ENCODE results near the gene ITGA8.
"Not testable (repeated sequence)": the region's sequence is repeated elsewhere in the genome, so short reads cannot be mapped to it uniquely, and the experiment has no call there.

Gene ITGA8

GRCh38 chr10:15642095-15642494 lies 77.6 kb downstream of the ITGA8 start:
- H3K27ac ChIP-seq: peak overlapping the region; percentile 28 to 40
- DNase-seq: no peak
- no peak overlapping the region for H3K4me3 ChIP-seq
- no peaks in the 10 kb centered on the region for H3K27me3 ChIP-seq
- intact Hi-C loops (cut with DNase I; ENCODE audit: low total_unique reads): no loop called here
- H3K9me3 ChIP-seq: no peaks in the 10 kb centered on the region
- peaks cover 12 to 52% (median 33%) of the 10 kb centered on the region in 3 donors for H3K36me3 ChIP-seq
- TF ChIP-seq CTCF (IDR thresholded peaks at IDR 0.05): no peak
- H3K4me1 ChIP-seq: peaks cover 0 to 29% (median 5%) of the 10 kb centered on the region in 4 donors

GRCh38 chr10:15640536-15641085 lies 79.1 kb downstream of the ITGA8 start:
- H3K9me3 ChIP-seq: no peaks in the 10 kb centered on the region
- H3K27ac ChIP-seq: no peak overlapping the region
- H3K27me3 ChIP-seq: no peaks in the 10 kb centered on the region
- intact Hi-C loops (cut with DNase I; ENCODE audit: low total_unique reads): no loop called here
- DNase-seq: no peak
- H3K36me3 ChIP-seq: peaks cover 12 to 45% (median 33%) of the 10 kb centered on the region in 3 donors
- TF ChIP-seq CTCF (IDR thresholded peaks at IDR 0.05): no peak
- peaks cover 0 to 43% (median 7%) of the 10 kb centered on the region in 4 donors for H3K4me1 ChIP-seq
- no peak overlapping the region for H3K4me3 ChIP-seq

GRCh38 chr10:15636446-15636845 lies 83.3 kb downstream of the ITGA8 start:
- Histone ChIP-seq H3K4me3 (no peak overlapping the region), H3K27me3 (no peaks in the 10 kb centered on the region), H3K4me1 (peaks cover 0 to 38% (median 2%) of the 10 kb centered on the region in 4 donors), H3K36me3 (peaks cover 6 to 29% (median 19%) of the 10 kb centered on the region in 3 donors), H3K27ac (peak overlapping the region; percentile 1), H3K9me3 (no peaks in the 10 kb centered on the region)
- intact Hi-C loops (cut with DNase I; ENCODE audit: low total_unique reads): no loop called here
- DNase-seq: no peak
- TF ChIP-seq CTCF (IDR thresholded peaks at IDR 0.05): no peak

- no peak for DNase-seq
- Histone ChIP-seq H3K27ac (peak overlapping the region; percentile 9 to 37), H3K4me1 (peaks cover 0 to 48% (median 4%) of the 10 kb centered on the region in 4 donors), H3K27me3 (no peaks in the 10 kb centered on the region), H3K36me3 (peaks cover 0 to 14% (median 0%) of the 10 kb centered on the region in 3 donors), H3K4me3 (no peak overlapping the region), H3K9me3 (no peaks in the 10 kb centered on the region)
- intact Hi-C loops (cut with DNase I; ENCODE audit: low total_unique reads): no loop called here
- no peak for TF ChIP-seq CTCF (IDR thresholded peaks at IDR 0.05)
These were observed 87.1 kb downstream of the ITGA8 start for GRCh38 chr10:15632456-15633091.

GRCh38 chr10:15631205-15631604 lies 88.5 kb downstream of the ITGA8 start:
- Histone ChIP-seq H3K36me3 (peaks cover 0 to 14% (median 0%) of the 10 kb centered on the region in 3 donors), H3K4me1 (peaks cover 0 to 48% (median 8%) of the 10 kb centered on the region in 4 donors)
- H3K4me3 ChIP-seq; intact Hi-C loops (cut with DNase I; ENCODE audit: low total_unique reads); H3K27ac ChIP-seq; H3K9me3 ChIP-seq; DNase-seq; H3K27me3 ChIP-seq: not testable (repeated sequence)

- no peak for DNase-seq
- H3K4me3 ChIP-seq: no peak overlapping the region
- H3K27me3 ChIP-seq: no peaks in the 10 kb centered on the region
- H3K4me1 ChIP-seq: peaks cover 0 to 50% (median 12%) of the 10 kb centered on the region in 4 donors
- intact Hi-C loops (cut with DNase I; ENCODE audit: low total_unique reads): no loop called here
- H3K9me3 ChIP-seq: no peaks in the 10 kb centered on the region
- H3K27ac ChIP-seq: peak overlapping the region in 1 of 2 donors; percentile 33
- no peak for TF ChIP-seq CTCF (IDR thresholded peaks at IDR 0.05)
- peaks cover 0 to 12% (median 0%) of the 10 kb centered on the region in 3 donors for H3K36me3 ChIP-seq
These were observed 89.4 kb downstream of the ITGA8 start for GRCh38 chr10:15630353-15630752.
